HL-60 (cell line): ENCODE data around the gene SREBF1.

ENCODE experiments used
- GABPA ChIP-seq: IDR thresholded peaks from 2 replicates; pipeline ENCODE4 v1.6.1; 2012; ENCODE audit warnings: low read depth
- POLR2AphosphoS5 ChIP-seq: IDR thresholded peaks from 2 replicates; pipeline ENCODE4 v1.6.1; 2012; ENCODE audit warnings: low read depth
- SPI1 ChIP-seq: IDR thresholded peaks from 2 replicates; pipeline ENCODE4 v1.6.1; 2012; ENCODE audit warnings: low read depth, mild to moderate bottlenecking, borderline replicate concordance
- TF ChIP-seq, protein P1 (sequence below): IDR thresholded peaks from one replicate; pipeline ENCODE4 v1.5.1; 2011; ENCODE audit warnings: low read length, control low read depth, inconsistent platforms; ENCODE audit not compliant: insufficient read depth
- TF ChIP-seq, protein P2 (sequence below): IDR thresholded peaks from 2 replicates; pipeline ENCODE4 v1.6.1; 2012; ENCODE audit warnings: low read depth; ENCODE audit not compliant: insufficient replicate concordance

DNA sequence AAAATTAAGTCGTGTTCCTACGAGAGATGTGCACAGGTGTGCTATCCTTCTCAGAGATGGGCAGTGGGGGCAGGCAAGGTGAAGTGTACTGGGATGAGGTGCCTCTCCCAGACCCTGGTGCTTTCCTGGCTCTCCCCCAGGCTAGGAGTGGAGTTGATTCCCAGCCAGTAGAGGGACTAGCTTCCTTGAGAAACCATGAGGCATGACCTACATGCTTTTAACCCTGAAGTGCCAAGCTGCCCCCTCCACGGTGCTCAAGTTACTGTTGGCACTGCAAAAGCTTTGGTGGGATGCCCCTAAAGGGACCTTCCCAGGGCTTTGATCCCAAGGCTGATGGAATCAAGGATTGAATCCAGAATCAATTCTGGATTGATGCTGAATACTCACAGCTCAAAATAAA, 47.0 kb upstream of the SREBF1 start:
- TF ChIP-seq, protein P1, sequence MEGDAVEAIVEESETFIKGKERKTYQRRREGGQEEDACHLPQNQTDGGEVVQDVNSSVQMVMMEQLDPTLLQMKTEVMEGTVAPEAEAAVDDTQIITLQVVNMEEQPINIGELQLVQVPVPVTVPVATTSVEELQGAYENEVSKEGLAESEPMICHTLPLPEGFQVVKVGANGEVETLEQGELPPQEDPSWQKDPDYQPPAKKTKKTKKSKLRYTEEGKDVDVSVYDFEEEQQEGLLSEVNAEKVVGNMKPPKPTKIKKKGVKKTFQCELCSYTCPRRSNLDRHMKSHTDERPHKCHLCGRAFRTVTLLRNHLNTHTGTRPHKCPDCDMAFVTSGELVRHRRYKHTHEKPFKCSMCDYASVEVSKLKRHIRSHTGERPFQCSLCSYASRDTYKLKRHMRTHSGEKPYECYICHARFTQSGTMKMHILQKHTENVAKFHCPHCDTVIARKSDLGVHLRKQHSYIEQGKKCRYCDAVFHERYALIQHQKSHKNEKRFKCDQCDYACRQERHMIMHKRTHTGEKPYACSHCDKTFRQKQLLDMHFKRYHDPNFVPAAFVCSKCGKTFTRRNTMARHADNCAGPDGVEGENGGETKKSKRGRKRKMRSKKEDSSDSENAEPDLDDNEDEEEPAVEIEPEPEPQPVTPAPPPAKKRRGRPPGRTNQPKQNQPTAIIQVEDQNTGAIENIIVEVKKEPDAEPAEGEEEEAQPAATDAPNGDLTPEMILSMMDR, result no peak
- no peak for TF ChIP-seq SPI1
- TF ChIP-seq, protein P2, sequence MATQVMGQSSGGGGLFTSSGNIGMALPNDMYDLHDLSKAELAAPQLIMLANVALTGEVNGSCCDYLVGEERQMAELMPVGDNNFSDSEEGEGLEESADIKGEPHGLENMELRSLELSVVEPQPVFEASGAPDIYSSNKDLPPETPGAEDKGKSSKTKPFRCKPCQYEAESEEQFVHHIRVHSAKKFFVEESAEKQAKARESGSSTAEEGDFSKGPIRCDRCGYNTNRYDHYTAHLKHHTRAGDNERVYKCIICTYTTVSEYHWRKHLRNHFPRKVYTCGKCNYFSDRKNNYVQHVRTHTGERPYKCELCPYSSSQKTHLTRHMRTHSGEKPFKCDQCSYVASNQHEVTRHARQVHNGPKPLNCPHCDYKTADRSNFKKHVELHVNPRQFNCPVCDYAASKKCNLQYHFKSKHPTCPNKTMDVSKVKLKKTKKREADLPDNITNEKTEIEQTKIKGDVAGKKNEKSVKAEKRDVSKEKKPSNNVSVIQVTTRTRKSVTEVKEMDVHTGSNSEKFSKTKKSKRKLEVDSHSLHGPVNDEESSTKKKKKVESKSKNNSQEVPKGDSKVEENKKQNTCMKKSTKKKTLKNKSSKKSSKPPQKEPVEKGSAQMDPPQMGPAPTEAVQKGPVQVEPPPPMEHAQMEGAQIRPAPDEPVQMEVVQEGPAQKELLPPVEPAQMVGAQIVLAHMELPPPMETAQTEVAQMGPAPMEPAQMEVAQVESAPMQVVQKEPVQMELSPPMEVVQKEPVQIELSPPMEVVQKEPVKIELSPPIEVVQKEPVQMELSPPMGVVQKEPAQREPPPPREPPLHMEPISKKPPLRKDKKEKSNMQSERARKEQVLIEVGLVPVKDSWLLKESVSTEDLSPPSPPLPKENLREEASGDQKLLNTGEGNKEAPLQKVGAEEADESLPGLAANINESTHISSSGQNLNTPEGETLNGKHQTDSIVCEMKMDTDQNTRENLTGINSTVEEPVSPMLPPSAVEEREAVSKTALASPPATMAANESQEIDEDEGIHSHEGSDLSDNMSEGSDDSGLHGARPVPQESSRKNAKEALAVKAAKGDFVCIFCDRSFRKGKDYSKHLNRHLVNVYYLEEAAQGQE, result no peak
- no peak for TF ChIP-seq GABPA
- TF ChIP-seq POLR2AphosphoS5, result no peak
